GM03348 (cell line): ENCODE data around the gene EDNRA.
A peak's percentile ranks its signal among the peaks of the same experiment; 100 is the strongest.

Experiments used
- DNase-seq: peaks from one replicate; pipeline ENCODE4 v3.0.0; 2012; ENCODE audit warnings: low spot score

Gene EDNRA

DNA sequence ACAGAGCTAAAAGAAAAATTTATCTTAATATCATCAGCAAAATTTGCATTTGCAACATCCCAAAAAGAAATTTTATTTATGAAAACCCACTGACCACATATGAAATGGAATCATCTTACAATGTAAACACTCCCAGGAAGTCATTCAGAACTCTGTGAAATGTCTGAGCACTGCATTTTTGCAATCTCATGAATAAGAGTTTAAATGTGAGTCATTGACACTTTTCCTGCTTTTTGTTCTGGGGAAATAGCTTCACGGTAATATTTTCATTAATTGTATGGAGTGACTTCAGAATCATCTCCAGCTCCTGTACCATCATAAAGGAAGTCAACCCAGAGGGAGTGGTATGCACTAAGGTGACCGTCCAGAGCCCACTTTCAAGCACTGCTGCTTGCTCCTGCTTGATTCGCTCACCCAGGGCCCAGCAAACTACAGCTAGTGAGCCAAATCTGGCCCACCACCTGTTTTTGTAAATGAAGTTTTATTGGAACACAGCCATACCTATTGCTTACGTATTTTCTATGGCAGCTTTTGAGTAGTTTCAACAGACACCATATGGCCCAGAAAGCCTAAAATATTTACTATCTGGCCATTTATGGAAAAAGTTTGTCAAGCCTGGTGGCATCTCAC lies 17.2 kb downstream of the EDNRA start:
- peak; percentile 54 for DNase-seq

DNA sequence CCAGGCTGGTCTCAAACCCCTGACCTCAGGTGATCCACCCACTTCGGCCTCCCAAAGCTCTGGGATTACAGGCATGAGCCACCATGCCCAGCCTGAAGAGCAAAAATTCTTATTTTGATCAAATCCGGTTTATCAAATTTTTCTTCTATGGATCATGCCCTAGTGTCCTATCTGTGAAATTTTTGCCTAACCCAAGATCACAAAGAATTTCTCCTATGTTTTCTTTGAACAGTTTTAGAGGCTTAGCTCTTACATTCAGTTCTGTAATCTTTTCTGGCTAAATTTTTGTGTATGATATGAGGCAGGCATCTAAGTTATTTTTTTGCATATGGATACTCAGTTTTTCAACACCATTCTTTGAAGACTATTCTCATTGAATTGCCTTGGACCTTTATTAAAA lies 27.4 kb downstream of the EDNRA start:
- DNase-seq: no peak

DNA sequence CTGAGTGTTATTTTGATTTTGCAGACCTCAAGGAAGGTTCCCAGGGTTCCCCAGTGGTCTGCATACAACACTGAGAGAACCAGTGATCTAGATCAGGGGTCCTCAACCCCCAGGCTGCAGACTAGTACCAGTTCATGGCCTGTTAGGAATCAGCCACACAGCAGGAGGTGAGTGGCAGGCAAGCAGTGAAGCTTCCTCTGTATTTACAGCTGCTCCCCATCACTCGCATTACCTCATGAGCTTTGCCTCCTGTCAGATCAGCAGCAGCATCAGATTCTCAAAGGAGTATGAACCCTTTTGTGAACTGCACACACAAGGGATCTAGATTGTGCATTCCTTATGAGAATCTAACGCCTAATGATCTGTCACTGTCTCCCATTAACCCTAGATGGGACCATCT lies 28.5 kb downstream of the EDNRA start:
- no peak for DNase-seq

DNA sequence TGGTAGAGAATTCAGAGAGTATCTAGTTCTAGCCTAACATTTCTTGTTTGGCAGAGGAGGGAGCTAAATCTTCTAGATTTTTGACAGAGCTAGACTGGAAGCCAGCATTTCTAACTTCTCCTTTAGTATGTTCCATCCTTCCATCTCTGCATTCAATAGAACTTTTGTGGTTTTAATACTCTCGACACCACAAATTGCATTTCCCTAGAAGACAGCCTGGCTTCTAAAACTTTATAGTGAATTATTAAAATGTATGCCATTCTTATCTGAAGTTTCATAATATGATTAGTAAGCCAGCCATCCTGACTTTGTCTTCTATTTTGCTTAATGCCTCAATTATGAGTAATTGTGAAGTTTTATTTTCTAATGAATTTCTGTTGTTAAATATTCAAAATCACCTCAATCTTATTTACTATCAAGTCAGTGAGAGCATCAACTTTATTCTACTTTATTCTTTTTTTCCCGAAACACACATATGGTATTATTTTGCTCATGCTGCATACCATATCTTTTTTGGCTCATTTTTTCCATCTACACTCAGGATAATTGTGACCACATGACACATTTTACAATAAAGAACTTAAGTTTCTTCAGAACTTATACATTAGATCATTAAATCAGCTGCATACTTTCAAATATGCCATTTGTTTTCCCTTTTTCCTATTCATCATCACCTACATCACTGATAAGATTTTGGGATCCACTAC lies 30.2 kb downstream of the EDNRA start:
- no peak for DNase-seq

DNA sequence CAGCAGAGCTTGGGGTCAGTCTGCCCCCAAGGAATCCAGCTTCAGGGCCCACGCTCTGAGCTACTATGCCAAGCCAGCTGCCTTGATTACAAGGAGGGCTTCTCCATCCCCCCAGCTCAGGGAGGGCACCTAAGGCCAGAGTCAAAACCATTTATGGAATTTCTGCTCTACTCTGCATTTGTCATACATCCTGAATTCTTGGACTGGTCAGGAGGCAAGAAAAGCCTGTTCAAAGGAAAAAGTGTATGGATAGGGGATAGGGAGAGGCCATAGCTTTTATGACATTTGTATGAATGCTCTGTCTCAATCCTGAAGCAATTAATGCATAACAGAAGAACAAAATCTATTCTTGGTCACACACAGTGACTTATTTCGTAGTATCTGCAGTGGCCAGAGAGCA lies 32.2 kb downstream of the EDNRA start:
- DNase-seq: no peak

DNA sequence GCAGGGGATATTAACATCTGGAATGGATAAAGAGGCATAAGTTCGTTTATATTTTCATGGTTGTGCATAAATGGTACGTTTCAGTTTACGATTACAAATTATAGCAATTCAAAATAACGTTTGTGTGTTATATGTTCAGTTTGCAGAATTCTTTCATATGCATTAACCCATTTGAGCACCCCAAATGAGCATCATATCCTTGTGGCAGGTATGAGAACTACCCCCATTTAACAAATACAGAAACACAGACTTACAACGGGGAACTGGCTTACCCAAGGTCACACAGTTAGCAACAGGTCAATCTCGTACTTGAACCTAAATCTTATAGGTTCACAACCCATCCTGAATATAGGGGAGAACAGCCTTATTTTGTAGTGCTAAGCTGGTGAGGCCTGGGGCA lies 33.1 kb downstream of the EDNRA start:
- DNase-seq: no peak

DNA sequence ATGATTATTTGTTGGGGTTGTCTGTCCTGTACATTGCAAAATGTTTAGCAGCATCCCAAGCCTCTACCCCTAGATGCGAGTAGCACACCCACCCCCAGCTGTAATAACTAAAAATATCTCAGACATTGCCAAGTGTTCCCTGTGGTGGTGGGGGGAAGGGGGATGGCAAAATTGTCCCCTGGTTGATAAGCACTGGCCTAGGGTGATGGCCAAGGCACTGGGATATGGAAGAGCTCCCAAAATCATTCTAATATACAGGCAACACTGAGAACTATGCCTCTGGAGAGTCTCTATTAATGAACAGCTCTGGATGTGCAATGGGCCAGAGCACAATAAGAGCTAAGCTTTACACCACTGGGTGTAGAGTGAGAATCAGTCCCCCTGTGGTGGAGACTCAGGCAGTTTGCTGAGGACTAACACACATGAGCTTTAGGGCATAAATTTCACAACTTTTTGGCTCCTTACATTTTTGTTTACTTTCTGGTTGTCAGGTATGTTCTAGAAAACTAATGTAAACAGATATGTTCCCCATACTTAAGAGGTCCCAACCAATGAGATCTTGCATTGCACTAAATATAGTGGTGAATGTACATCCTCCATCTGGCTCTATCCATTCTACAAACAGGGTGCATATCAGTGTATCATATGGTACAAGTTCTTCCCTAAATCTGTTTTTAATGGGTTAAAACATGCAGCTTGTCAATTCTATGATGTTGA lies 34.5 kb downstream of the EDNRA start:
- DNase-seq: no peak

DNA sequence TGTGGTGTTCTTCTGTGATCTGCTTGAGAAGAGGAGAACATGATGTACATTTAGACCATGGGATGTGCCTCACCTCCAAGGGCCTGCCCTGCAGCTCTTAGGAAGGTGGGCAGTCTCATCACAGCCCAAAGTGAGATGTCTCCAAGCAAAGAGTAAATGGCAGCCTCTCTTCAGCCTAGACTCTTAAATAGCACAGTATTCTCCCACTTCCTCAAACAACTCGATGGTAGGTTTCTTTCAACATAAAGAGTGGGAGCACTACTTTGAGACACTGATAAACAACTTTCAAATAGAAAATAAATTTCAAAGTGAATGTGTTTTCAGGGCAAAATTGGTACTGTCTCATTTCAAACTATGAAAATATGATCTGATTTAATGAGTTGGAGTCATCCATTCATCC lies 35.2 kb downstream of the EDNRA start:
- no peak for DNase-seq

DNA sequence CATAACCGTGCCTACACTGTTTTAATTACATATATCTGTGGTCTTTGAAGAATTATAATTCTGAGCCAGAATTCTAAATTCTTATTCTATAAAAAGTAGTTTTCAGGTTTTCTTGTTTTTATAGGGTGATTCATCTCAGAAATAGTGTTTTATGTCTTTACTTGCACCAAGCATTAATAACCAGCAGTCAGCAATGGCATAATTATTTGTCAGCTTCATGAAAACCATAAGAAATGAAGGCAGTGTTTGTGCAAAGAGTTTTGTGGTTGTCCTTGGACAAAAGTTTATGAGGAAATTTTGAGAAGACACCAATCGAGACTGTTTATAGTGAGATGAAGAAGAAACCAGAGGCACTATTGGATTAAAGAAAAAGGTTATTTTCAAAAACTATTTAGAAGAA lies 37.2 kb downstream of the EDNRA start:
- no peak for DNase-seq

DNA sequence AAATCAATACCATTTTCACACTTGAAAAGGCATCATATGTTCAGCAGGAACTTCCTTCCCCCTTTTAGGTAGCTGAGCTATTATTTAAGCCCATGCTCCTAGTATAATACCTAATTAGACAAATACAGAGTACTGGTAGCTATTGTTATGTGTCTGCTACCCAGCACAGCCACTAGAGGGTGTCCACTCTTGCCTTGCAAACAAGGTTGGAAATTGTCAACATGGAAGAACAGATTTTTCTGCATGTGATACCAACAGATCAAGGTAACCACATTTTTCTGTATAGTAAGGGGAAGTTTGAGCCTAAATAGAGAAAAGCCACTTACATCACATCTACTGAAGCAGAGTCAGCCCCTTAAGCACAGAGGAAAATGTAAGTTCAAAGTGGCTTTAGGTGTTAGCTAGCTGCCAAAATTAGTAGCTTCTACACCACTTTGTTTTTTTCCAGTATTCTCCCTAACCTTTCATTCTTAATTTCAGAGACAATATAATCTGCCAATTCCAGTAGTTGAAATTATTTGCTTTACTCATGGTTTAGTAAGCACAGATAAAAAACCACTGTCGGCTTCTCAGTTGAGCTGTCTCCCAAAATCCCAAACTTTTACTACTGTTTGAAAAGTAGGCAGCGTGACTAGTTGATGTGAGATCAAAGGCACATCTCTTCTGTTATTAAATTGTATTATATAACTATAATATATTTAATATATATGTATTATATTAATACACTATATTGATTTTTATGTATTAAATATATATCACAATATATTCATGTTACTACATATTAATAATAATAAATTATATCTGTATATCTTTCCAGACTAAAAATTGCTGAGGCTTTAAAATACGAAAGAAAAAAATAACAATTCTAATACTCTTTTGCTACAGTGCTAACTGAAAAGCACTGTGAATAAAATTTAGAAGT lies 38.2 kb downstream of the EDNRA start:
- peak; percentile 69 for DNase-seq

DNA sequence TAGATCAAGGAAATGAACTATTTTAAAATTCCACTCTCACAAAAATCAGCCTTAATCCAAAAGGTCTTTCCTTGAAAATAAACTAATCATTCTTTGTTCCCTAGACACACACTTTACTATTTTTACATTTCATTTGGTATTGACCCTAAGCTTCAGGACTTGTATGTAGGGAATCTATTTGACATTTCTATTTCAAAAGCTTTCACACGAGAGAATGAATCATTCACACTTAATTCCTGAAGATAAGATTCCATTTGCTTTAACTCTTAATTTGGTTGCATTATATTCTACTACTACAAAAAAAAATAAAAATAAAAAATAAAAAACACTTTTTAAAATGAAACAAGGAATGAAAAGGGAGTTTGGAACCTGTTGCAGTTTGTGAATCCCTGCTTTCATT lies 43.7 kb downstream of the EDNRA start:
- no peak for DNase-seq

DNA sequence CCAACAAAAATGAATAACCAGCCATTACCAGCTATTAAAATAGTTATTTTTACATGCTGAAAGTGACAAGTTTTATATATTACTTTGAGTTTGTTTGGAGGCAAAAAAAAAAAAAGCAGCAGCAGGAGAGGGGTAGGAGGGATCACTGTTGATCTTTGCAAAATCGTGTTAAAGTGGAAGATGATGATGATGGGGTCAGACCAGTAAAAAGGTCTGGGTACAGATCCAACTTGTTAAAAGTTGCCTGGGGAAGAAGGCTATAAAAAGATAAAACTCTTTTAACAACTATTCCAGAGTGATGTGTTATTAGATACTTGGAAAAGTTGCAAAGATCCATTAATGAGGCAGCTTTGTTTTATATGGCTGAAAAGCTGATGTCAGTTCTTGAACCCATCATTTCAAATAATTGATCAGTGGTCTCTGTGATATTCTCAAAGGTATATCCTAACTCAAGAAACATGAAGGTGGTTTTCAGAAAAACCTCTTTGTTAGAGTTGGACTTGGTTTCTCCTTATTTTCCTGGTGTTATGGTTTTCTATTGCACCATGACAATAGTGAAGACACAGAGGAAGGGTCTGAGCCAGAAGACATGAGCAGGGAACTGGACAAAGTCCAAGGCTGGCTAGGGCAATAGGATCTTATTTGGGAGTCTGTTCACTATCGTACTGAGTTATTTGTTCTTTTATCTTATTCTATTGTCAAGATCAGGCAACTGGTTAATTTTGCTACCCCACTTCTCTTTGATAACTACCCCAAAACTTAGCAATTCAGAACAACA lies 44.8 kb downstream of the EDNRA start:
- no peak for DNase-seq

DNA sequence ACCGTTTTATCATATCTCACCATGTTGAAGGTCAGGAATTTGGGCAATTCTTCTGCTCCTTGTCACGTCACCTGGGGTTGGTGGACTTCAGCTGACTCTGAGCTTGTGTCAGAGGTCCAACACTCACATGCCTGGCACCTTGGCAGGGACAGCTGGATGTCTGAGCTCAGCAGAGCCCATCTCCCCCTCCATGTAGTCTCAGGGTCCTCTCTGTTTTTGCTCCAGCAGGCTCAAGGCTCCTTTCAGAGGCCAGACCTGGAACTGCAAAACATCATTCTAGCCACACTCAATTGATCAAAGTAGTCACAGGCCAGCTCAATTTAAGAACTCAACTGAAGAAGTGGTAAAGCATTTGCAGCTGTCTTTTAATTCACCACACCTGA lies 45.4 kb downstream of the EDNRA start:
- no peak for DNase-seq

DNA sequence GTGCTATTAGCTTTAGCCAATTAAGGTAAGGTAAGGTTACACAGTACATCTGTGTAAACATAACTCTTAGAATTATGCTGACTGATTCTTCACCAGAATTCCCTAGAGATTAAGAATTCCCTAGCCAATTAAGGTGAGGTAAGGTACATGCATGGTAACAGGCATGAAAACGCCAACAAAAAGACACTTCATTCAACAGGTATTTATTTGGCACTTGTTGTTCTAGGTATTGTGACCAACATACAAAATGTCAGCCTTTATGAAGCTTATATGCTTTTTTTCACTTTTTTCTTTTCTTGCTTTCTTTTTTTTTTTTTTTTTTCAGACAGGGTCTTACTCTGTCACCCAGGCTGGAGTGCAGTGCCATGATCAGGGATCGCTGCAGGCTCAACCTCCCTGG lies 47.2 kb downstream of the EDNRA start:
- DNase-seq: no peak

DNA sequence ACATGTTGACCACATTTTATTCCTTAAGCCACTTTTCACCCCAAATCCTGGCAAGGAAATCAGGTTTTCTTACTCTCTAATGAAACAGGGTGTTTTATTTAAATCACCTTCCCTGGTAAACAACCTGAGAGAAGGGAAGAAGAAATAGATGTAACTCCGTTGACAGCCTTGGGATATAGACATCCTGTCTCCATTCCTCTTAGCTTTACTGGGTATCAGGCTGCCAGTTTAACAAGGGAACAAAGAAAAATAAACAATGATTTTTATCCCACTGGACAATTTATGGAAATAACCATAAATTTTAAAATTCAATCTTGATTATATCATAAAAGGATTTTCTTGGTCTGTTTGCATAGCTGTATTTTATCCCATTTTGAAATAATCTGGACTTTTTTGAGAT lies 49.2 kb downstream of the EDNRA start:
- DNase-seq: no peak

DNA sequence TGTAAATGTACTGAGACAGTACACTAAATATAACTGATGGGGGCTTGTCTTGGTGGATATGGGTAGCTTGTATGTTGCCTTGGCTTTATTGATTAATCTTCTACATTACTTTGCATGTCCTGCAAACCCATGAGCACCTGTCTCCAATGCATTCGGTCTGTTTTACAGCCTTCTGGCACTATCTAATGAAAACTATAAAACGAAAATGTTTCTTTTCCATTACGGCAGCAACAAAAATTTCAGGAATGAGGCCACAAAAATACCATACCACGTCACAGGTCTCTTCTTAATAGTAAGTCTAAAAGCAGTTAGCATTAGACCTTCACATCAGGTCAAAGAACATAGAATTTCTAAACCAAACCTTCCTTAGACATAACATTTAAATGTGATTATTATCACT lies 49.8 kb downstream of the EDNRA start:
- no peak for DNase-seq

DNA sequence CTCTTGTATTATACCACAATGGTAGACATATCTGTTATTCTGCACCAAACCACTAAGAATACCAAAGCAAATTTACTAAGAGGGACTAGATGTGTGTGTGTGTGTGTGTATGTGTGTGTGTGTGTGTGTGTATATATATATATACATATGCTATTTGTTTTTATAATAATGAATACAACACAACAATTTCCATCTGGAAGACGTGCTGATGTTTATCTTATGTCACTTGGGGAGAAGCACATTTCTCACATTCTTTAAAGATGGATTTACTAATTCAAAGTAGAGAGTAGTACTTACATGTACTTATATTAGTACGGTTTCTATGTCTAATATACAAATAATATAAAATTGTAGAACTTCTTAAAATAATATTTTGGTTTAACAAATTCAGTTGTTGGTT lies 52.0 kb downstream of the EDNRA start:
- no peak for DNase-seq

DNA sequence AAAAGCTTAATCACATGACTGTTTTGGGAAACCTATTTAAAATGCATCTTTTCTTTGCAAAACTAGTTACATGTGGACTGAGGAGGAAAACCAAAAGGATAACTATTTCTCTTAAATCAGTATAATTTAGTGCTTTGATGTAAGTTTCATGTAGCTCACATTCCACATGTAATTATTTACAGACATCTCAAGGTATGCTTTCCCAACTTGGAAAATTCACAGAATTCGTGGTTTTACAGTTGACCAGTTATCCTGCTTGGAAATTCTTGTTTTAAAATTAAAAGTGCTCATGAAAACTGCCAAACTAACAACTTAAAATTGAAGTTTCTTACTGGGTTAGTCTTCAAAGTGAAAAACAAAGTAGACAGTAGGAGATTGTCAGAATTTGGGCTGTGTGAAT lies 52.4 kb downstream of the EDNRA start:
- DNase-seq: no peak

DNA sequence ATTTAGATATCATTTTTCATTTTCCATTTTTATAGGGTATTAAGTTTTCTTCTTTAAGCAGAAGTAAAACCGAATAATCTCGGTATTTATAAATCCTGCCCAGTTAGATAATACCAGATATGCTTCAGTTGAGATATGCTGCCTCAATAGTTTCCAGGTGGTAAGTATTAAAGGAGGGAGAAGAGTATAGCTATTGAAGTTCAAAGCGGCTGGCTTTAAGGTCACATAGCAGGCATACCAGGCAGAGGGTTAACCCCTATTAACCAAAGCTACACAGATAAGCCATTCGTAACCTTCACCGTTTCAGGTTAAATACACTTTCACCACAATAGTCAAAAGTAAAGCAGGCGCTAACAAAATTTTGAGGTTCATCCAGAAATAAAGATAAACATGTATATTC lies 54.2 kb downstream of the EDNRA start:
- DNase-seq: no peak

DNA sequence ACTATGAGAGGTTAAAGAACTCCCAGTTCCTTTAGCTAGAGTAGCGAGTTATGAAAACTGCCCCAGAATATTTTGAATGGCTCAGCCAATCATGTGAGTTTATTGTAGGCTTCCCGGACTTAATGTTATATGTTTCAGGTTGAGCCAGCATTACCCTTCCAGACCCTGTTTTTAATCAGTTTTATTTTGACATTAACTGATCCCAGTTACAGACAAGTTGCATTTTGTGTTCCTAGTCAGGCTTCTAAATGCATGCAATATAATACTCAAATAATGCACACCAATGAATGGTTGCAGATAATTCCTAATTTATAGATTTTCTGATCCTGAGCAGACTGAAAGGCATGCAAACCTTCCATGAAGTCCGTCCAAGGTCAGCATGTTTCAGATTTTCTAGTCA lies 57.8 kb downstream of the EDNRA start:
- DNase-seq: no peak

DNA sequence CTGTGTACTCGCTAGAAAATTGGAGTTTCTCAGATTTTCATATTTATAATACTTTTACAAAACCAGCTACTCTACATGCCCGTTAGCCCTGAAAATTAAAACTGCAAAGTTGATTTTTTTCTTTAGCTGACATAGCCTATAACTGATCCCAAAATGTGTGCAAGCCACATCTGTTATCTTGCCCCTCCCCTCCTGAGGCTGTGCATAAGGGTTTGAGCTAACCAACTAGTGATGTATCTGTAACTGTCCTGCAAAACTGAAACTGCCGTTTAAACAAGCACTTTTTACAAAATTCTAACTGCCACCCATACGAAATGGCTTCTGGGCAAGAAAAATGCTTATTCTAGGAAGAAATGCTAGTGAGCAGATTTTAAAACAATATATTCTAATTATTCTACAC lies 59.1 kb downstream of the EDNRA start:
- peak; percentile 29 for DNase-seq
